SK-N-SH (cell line): Measurements from ENCODE around the gene ROR2. TPM values are rescaled to one million over a fixed set of nuclear protein-coding genes. Genes with fewer than 3 reads are reported as not detected.

Experiments used
- CTCF ChIA-PET: fragments of 300-600, 350-600 bp; formaldehyde crosslinking; extraction: SDS; loops from one replicate; lab custom pipeline; 2021; lab: Yijun Ruan, JAX
- POLR2A ChIA-PET: fragments of 350-600 bp; sonication (Branson Sonifier 250); formaldehyde crosslinking; extraction: SDS; loops from one replicate; lab custom pipeline; 2020; ENCODE audit warnings: antibody characterized with exemption, inconsistent platforms; lab: Yijun Ruan, JAX
- DNase-seq: peaks from one replicate; pipeline ENCODE4 v3.0.0; 2012
- H2AFZ ChIP-seq: fragments of 200-600 bp; sonication (generic); 2 replicates; pipeline ENCODE4 v1.8.1; 2016; ENCODE audit warnings: antibody characterized with exemption, mild to moderate bottlenecking, low read depth
- H3F3A ChIP-seq: fragments of 200-600 bp; sonication (generic); replicated peaks from 2 replicates; pipeline ENCODE3; 2016; ENCODE audit warnings: antibody characterized with exemption, mild to moderate bottlenecking; ENCODE audit not compliant: insufficient read depth
- H3K27ac ChIP-seq, 2 experiments: fragments of 200-500 bp in 1 of 2; fragments of 200-600 bp in 1 of 2; sonication (Bioruptor generic) in 1 of 2; sonication (generic), shearing (Covaris generic) in 1 of 2; 2 replicates each; pipeline versions ENCODE4 v1.5.1 to v1.6.1; 2014 to 2016; ENCODE audit warnings: low read depth in 2 of 2, inconsistent platforms in 1 of 2, low read length in 1 of 2, mild to moderate bottlenecking in 1 of 2, mixed read lengths in 1 of 2
- H3K27me3 ChIP-seq: fragments of 200-600 bp; sonication (generic), shearing (Covaris generic); 2 replicates; pipeline ENCODE4 v1.6.1; 2016; ENCODE audit warnings: mixed run types; ENCODE audit not compliant: insufficient read depth
- H3K36me3 ChIP-seq, 2 experiments: fragments of 200-500 bp in 1 of 2; fragments of 200-600 bp in 1 of 2; sonication (Bioruptor generic) in 1 of 2; sonication (generic) in 1 of 2; replicated peaks in 1 of 2; 2 replicates each; pipeline versions ENCODE3 to v1.5.1; 2014 to 2016; ENCODE audit warnings: low read length in 1 of 2, mild to moderate bottlenecking in 1 of 2; ENCODE audit not compliant: insufficient read depth in 2 of 2, control insufficient read depth in 1 of 2
- H3K4me1 ChIP-seq, 2 experiments: fragments of 200-500 bp in 1 of 2; fragments of 200-600 bp in 1 of 2; sonication (Bioruptor generic) in 1 of 2; sonication (generic), shearing (Covaris generic) in 1 of 2; 2 replicates each; pipeline versions ENCODE4 v1.5.1 to v1.6.1; 2014 to 2016; ENCODE audit warnings: low read depth in 1 of 2, low read length in 1 of 2, mixed run types in 1 of 2; ENCODE audit not compliant: insufficient read depth in 2 of 2, control insufficient read depth in 1 of 2
- H3K4me2 ChIP-seq: fragments of 200-600 bp; sonication (generic), shearing (Covaris generic); 2 replicates; pipeline ENCODE4 v1.6.1; 2017; ENCODE audit warnings: mixed run types
- H3K4me3 ChIP-seq, 2 experiments: fragments of 200-500 bp in 1 of 2; fragments of 200-600 bp in 1 of 2; sonication (Bioruptor generic) in 1 of 2; sonication (generic), shearing (Covaris generic) in 1 of 2; 2 replicates each; pipeline versions ENCODE4 v1.5.1 to v1.8.1; 2014 to 2016; ENCODE audit warnings: low read depth in 2 of 2, inconsistent platforms in 1 of 2, low read length in 1 of 2, mild to moderate bottlenecking in 1 of 2, mixed read lengths in 1 of 2, moderate library complexity in 1 of 2
- H3K79me2 ChIP-seq: fragments of 200-600 bp; sonication (generic); 2 replicates; pipeline ENCODE4 v1.8.1; 2017; ENCODE audit warnings: mild to moderate bottlenecking; ENCODE audit not compliant: insufficient read depth
- H3K9ac ChIP-seq: fragments of 200-600 bp; sonication (generic); 2 replicates; pipeline ENCODE4 v1.6.1; 2017; ENCODE audit warnings: mixed run types
- H3K9me2 ChIP-seq: fragments of 200-600 bp; sonication (generic); 2 replicates; pipeline ENCODE4 v1.6.1; 2017; ENCODE audit warnings: mixed run types
- H3K9me3 ChIP-seq: fragments of 200-600 bp; sonication (generic); 2 replicates; pipeline ENCODE4 v1.6.1; 2017; ENCODE audit warnings: mixed run types, mild to moderate bottlenecking, moderate library complexity
- H4K20me1 ChIP-seq: fragments of 200-600 bp; sonication (generic); 2 replicates; pipeline ENCODE4 v1.6.1; 2017; ENCODE audit warnings: mild to moderate bottlenecking, mixed run types; ENCODE audit not compliant: insufficient read depth
- EP300 ChIP-seq, 2 experiments: IDR thresholded peaks; 2 replicates each; pipeline versions ENCODE4 v1.4.0 to v1.6.1; 2012; ENCODE audit warnings: borderline replicate concordance in 1 of 2, low read depth in 1 of 2, low read length in 1 of 2
- EZH2phosphoT487 ChIP-seq: fragments of 200-600 bp; sonication (generic); IDR thresholded peaks from 2 replicates; pipeline ENCODE4 v1.6.1; 2017; ENCODE audit warnings: low read depth, mixed run types, mild to moderate bottlenecking, antibody characterized with exemption, moderate library complexity, borderline replicate concordance
- GATA2 ChIP-seq: sonication (generic); formaldehyde crosslinking; IDR thresholded peaks from 2 replicates; pipeline ENCODE4 v1.5.0; 2020; ENCODE audit warnings: mild to moderate bottlenecking, missing genetic modification reagents
- IRF3 ChIP-seq: fragments of 150-350 bp; IDR thresholded peaks from 2 replicates; pipeline ENCODE4 v1.6.1; 2016; ENCODE audit warnings: mild to moderate bottlenecking, low read depth, low read length
- MAX ChIP-seq: IDR thresholded peaks from 2 replicates; pipeline ENCODE4 v1.4.0; 2012; ENCODE audit warnings: low read depth
- PBX3 ChIP-seq: IDR thresholded peaks from 2 replicates; pipeline ENCODE4; 2012
- POLR2AphosphoS5 ChIP-seq: IDR thresholded peaks from 2 replicates; pipeline ENCODE4 v1.6.1; 2012; ENCODE audit warnings: low read depth, low read length
- RCOR1 ChIP-seq: fragments of 150-350 bp; IDR thresholded peaks from 2 replicates; pipeline ENCODE4 v1.6.1; 2017; ENCODE audit warnings: antibody characterized with exemption, low read length
- REST ChIP-seq: IDR thresholded peaks from 2 replicates; pipeline ENCODE4 v1.6.1; 2012; ENCODE audit warnings: mild to moderate bottlenecking, low read depth, low read length, moderate library complexity
- SIN3A ChIP-seq: IDR thresholded peaks from 2 replicates; pipeline ENCODE4 v1.6.1; 2012; ENCODE audit warnings: low read depth, mild to moderate bottlenecking, low read length, moderate library complexity, borderline replicate concordance
- SMC3 ChIP-seq: IDR thresholded peaks from 2 replicates; pipeline ENCODE4 v1.6.1; 2012; ENCODE audit warnings: low read depth, low read length, improper control_type of control experiment
- TAF1 ChIP-seq: IDR thresholded peaks from 2 replicates; pipeline ENCODE4 v1.6.1; 2012; ENCODE audit warnings: low read depth, mild to moderate bottlenecking, low read length, moderate library complexity, borderline replicate concordance
- TCF12 ChIP-seq: IDR thresholded peaks from 2 replicates; pipeline ENCODE4 v1.4.0; 2012
- YY1 ChIP-seq: IDR thresholded peaks from 2 replicates; pipeline ENCODE4 v1.4.0; 2012; ENCODE audit warnings: low read depth, mild to moderate bottlenecking
- WGBS: methylation state at CpG from one replicate; pipeline ENCODE4 v1.1.6; 2017; ENCODE audit warnings: low lambda C conversion rate; 5-methylcytosine and 5-hydroxymethylcytosine counted together
- polyA plus RNA-seq, 3 experiments: library from polyadenylated mRNA; depleted of rRNA; stranded (reverse); fragments of >200 nt; gene quantifications; 2 replicates each; pipeline ENCODE4 v1.2.3, GENCODE V29; 2012

ROR2 gene
- polyA plus RNA-seq, 1 of the 3 experiments (the other 2 are of a cell fraction): 0.43 TPM

GRCh38 chr9:91555132-91555531 is 394.9 kb downstream of the ROR2 start (continued):
- no peak for TF ChIP-seq REST
- TF ChIP-seq EP300 (IDR thresholded peaks at IDR 0.05; ENCODE audit: borderline replicate concordance in 1 of 2, low read depth in 1 of 2, low read length in 1 of 2): no peak
- TF ChIP-seq TAF1: no peak
- no peak for TF ChIP-seq RCOR1

- no peak overlapping the region for H2AFZ ChIP-seq
- H3K9me3 ChIP-seq: no peaks in the 10 kb centered on the region
- ChIA-PET POLR2A (no interaction called here), CTCF (interaction anchor here (1.4 kb wide), 1 partner anchor 110 kb away, joined by 3 read pairs; no protein-coding TSS in a partner anchor)
- no peak overlapping the region for H3K4me2 ChIP-seq
- H3K9me2 ChIP-seq: no peaks in the 10 kb centered on the region
- H3F3A ChIP-seq: no peaks in the 10 kb centered on the region
- no peaks in the 10 kb centered on the region for H3K27me3 ChIP-seq
- 30% methylated on average over 5 of the region's 5 CpGs for WGBS
- no peak for DNase-seq
- no peaks in the 10 kb centered on the region for H3K4me1 ChIP-seq
- H3K4me3 ChIP-seq: no peak overlapping the region
- no peaks in the 10 kb centered on the region for H3K36me3 ChIP-seq
- H3K79me2 ChIP-seq: no peaks in the 10 kb centered on the region
- no peak overlapping the region for H3K9ac ChIP-seq
- H3K27ac ChIP-seq: no peak overlapping the region
- TF ChIP-seq PBX3 (no peak), IRF3 (no peak)
- H4K20me1 ChIP-seq: no peaks in the 10 kb centered on the region
Measured at GRCh38 chr9:91549177-91549576, 400.9 kb downstream of the ROR2 start.

GRCh38 chr9:91547081-91547480 is 402.9 kb downstream of the ROR2 start:
- Histone ChIP-seq H3K27ac (no peak overlapping the region; a peak in 1 of 4 replicates), H2AFZ (no peak overlapping the region)
- no peak for TF ChIP-seq IRF3
- TF ChIP-seq REST: no peak
- no peak for TF ChIP-seq GATA2 (CRISPR knock-in tag)
- no peak for TF ChIP-seq TCF12
- no peak for TF ChIP-seq YY1
- TF ChIP-seq SMC3: no peak
- TF ChIP-seq EZH2phosphoT487: no peak
- TF ChIP-seq MAX: no peak
- TF ChIP-seq SIN3A: no peak
- TF ChIP-seq POLR2AphosphoS5: no peak

More at GRCh38 chr9:91547081-91547480, 402.9 kb downstream of the ROR2 start:
- CTCF ChIA-PET: no interaction called here
- no peaks in the 10 kb centered on the region for H4K20me1 ChIP-seq
- DNase-seq: no peak
- no peaks in the 10 kb centered on the region for H3K79me2 ChIP-seq
- no peaks in the 10 kb centered on the region for H3F3A ChIP-seq
- POLR2A ChIA-PET: no interaction called here
- no peak overlapping the region for H3K4me3 ChIP-seq
- H3K4me2 ChIP-seq: no peak overlapping the region
- H3K4me1 ChIP-seq: no peaks in the 10 kb centered on the region
- no peak overlapping the region for H3K9ac ChIP-seq
- 42% methylated on average over 2 of the region's 2 CpGs for WGBS
- no peaks in the 10 kb centered on the region for H3K9me3 ChIP-seq
- H3K36me3 ChIP-seq: no peaks in the 10 kb centered on the region
- H3K9me2 ChIP-seq: no peaks in the 10 kb centered on the region
- no peaks in the 10 kb centered on the region for H3K27me3 ChIP-seq
